Panc1 (cell line): Measurements from ENCODE around the gene DOCK1. TPM values are rescaled to one million over a fixed set of nuclear protein-coding genes. Genes with fewer than 3 reads are reported as not detected.

Experiments used
- ATAC-seq: fragments of 200-7000 bp; cut with Tn5 transposase; 2 replicates; pipeline ENCODE4 v1.9.1; 2020; ENCODE audit warnings: mild to moderate bottlenecking, moderate library complexity
- BruUV-seq: library from RNA; stranded (reverse); fragments of 400-500 nt; replicated peaks from 2 replicates; lab custom pipeline; 2021; lab: Mats Ljungman, UMichigan
- CTCF ChIA-PET: fragments of 300-600 bp; sonication (Branson Sonifier 250); formaldehyde crosslinking; loops from one replicate; lab custom pipeline; 2022; ENCODE audit warnings: antibody characterized with exemption; lab: Charles Lee
- POLR2A ChIA-PET: fragments of 300-600 bp; sonication (Branson Sonifier 250); formaldehyde crosslinking; loops from one replicate; lab custom pipeline; 2022; ENCODE audit warnings: antibody characterized with exemption; lab: Charles Lee
- DNase-seq: peaks from one replicate; pipeline ENCODE4 v3.0.0-alpha.2; 2010; ENCODE audit warnings: low read depth, low spot score
- H3K27ac ChIP-seq: 2 replicates; pipeline ENCODE4 v1.5.1; 2011; ENCODE audit warnings: mild to moderate bottlenecking, low read length, inconsistent platforms
- H3K27me3 ChIP-seq: fragments of 200-500 bp; sonication (Bioruptor generic); 2 replicates; pipeline ENCODE4 v1.6.0; 2014; ENCODE audit warnings: low read length, inconsistent platforms; ENCODE audit not compliant: control insufficient read depth, insufficient read depth
- H3K36me3 ChIP-seq: fragments of 200-500 bp; sonication (Bioruptor generic); 2 replicates; pipeline ENCODE4 v1.5.1; 2014; ENCODE audit warnings: inconsistent platforms, mild to moderate bottlenecking, low read length, moderate library complexity; ENCODE audit not compliant: control insufficient read depth, insufficient read depth
- H3K4me1 ChIP-seq: 2 replicates; pipeline ENCODE4 v1.5.1; 2011; ENCODE audit warnings: inconsistent platforms, mild to moderate bottlenecking, low read length, moderate library complexity; ENCODE audit not compliant: control insufficient read depth, insufficient read depth
- H3K4me3 ChIP-seq, 2 experiments: 2 replicates each; pipeline ENCODE4 v1.5.1; 2011 to 2012; ENCODE audit warnings: low read depth in 2 of 2, low read length in 2 of 2, mild to moderate bottlenecking in 2 of 2, inconsistent platforms in 1 of 2, moderate library complexity in 1 of 2
- H3K9me3 ChIP-seq: fragments of 200-500 bp; sonication (Bioruptor generic); 2 replicates; pipeline ENCODE4 v1.5.1; 2014; ENCODE audit warnings: low read depth, mild to moderate bottlenecking, inconsistent platforms, low read length, moderate library complexity; ENCODE audit not compliant: control insufficient read depth, insufficient read depth
- CTCF ChIP-seq: fragments of 450-650 bp; IDR thresholded peaks from 2 replicates; pipeline ENCODE4 v1.5.1; 2017; ENCODE audit warnings: mild to moderate bottlenecking
- POLR2AphosphoS5 ChIP-seq: IDR thresholded peaks from 2 replicates; pipeline ENCODE4 v1.6.1; 2012; ENCODE audit warnings: mild to moderate bottlenecking, low read depth, low read length, moderate library complexity
- REST ChIP-seq, 2 experiments: IDR thresholded peaks; 2 replicates each; pipeline ENCODE4 v1.6.1; 2011 to 2012; ENCODE audit warnings: low read depth in 2 of 2, control low read depth in 1 of 2, low read length in 1 of 2, mild to moderate bottlenecking in 1 of 2, moderate library complexity in 1 of 2; ENCODE audit not compliant: insufficient read depth in 1 of 2
- SIN3A ChIP-seq: IDR thresholded peaks from 2 replicates; pipeline ENCODE4 v1.6.1; 2012; ENCODE audit warnings: low read depth, mild to moderate bottlenecking, low read length, moderate library complexity, borderline replicate concordance; ENCODE audit not compliant: insufficient read depth
- TCF7L2 ChIP-seq: IDR thresholded peaks from 2 replicates; pipeline ENCODE4 v1.6.1; 2011; ENCODE audit warnings: mild to moderate bottlenecking, low read depth, low read length, inconsistent platforms
- in situ Hi-C: cut with HindIII; loops from 2 replicates; pipeline ENCODE4 v1.10.0; 2016; ENCODE audit warnings: low sequenced_read_pairs, low pct_unique_long_range_greater_than_20kb
- intact Hi-C: fragments of 100-400 bp; cut with micrococcal nuclease; formaldehyde crosslinking; loops from one replicate; pipeline ENCODE4 v1.10.0; 2022; ENCODE audit not compliant: unreplicated experiment
- total RNA-seq: library from RNA; stranded (reverse); gene quantifications from one replicate; pipeline ENCODE4 v1.2.1, GENCODE V29; 2021; ENCODE audit not compliant: unreplicated experiment

The DOCK1 gene
- total RNA-seq, 1 experiment from 2014 or later, result 67.6 TPM

GRCh38 chr10:127034034-127034633 is 128.9 kb downstream of the DOCK1 start:
- BruUV-seq, result no TSS peak
- Histone ChIP-seq H3K4me1 (no peaks in the 10 kb centered on the region), H3K36me3 (peaks cover 4% of the 10 kb centered on the region; the same call in 1 of the 2 replicates), H3K9me3 (no peaks in the 10 kb centered on the region), H3K27ac (no peak overlapping the region), H3K4me3 (no peak overlapping the region), H3K27me3 (no peaks in the 10 kb centered on the region)
- CTCF ChIA-PET, result no interaction called here
- DNase-seq (no peak), ATAC-seq (no peak)
- in situ Hi-C loops, result no loop called here
- TF ChIP-seq TCF7L2 (no peak), SIN3A (no peak), POLR2AphosphoS5 (no peak), CTCF (no peak), REST (IDR thresholded peaks at IDR 0.05; ENCODE audit: insufficient read depth in 1 of 2, low read depth in 2 of 2, low read length in 1 of 2) (no peak)
- POLR2A ChIA-PET, result no interaction called here
- intact Hi-C loops, result no loop called here

GRCh38 chr10:127034790-127035189 is 129.6 kb downstream of the DOCK1 start:
- CTCF ChIA-PET, result no interaction called here
- intact Hi-C loops, result no loop called here
- Histone ChIP-seq H3K27ac (no peak overlapping the region), H3K4me3 (no peak overlapping the region), H3K9me3 (no peaks in the 10 kb centered on the region), H3K4me1 (no peaks in the 10 kb centered on the region), H3K27me3 (no peaks in the 10 kb centered on the region), H3K36me3 (peaks cover 4% of the 10 kb centered on the region; the same call in 1 of the 2 replicates)
- POLR2A ChIA-PET, result no interaction called here
- TF ChIP-seq POLR2AphosphoS5, result no peak
- TF ChIP-seq TCF7L2, result no peak
- no peak for TF ChIP-seq CTCF
- TF ChIP-seq SIN3A, result no peak
- TF ChIP-seq REST (IDR thresholded peaks at IDR 0.05; ENCODE audit: insufficient read depth in 1 of 2, low read depth in 2 of 2, low read length in 1 of 2), result no peak
- DNase-seq (no peak), ATAC-seq (no peak)
- BruUV-seq, result no TSS peak
- in situ Hi-C loops, result no loop called here
